Suppressor macrophage treated with lipopolysaccharide for 1 hour (primary cell): ENCODE results near the gene AGMO.

Source experiments
- DNase-seq, 3 donors: peaks; one replicate each; pipeline ENCODE4 v3.0.0-alpha.2; 2020 to 2022

Gene AGMO

GRCh38 chr7:15561835-15562234 is at the start of gene AGMO:
AGMO (minus strand) TSS chr7:15562015.
- no peak for DNase-seq

- DNase-seq = no peak
Observed at GRCh38 chr7:15610503-15610902, 48.7 kb upstream of the AGMO start.

GRCh38 chr7:15609287-15609686 is 47.5 kb upstream of the AGMO start:
- DNase-seq = no peak

- DNase-seq = no peak
Observed at GRCh38 chr7:15607529-15608210, 45.9 kb upstream of the AGMO start.

GRCh38 chr7:15606561-15606960 is 44.7 kb upstream of the AGMO start:
- no peak for DNase-seq

- no peak for DNase-seq
Observed at GRCh38 chr7:15604166-15604565, 42.4 kb upstream of the AGMO start.

- no peak for DNase-seq
Observed at GRCh38 chr7:15603124-15603523, 41.3 kb upstream of the AGMO start.

GRCh38 chr7:15602236-15602635 is 40.4 kb upstream of the AGMO start:
- DNase-seq = no peak

GRCh38 chr7:15601175-15601574 is 39.4 kb upstream of the AGMO start:
- DNase-seq = no peak

GRCh38 chr7:15600298-15600697 is 38.5 kb upstream of the AGMO start:
- DNase-seq = no peak

- no peak for DNase-seq
Observed at GRCh38 chr7:15594461-15594860, 32.6 kb upstream of the AGMO start.

GRCh38 chr7:15593382-15593781 is 31.6 kb upstream of the AGMO start:
- DNase-seq = no peak

- DNase-seq = no peak
Observed at GRCh38 chr7:15586266-15586665, 24.5 kb upstream of the AGMO start.

GRCh38 chr7:15584575-15584974 is 22.8 kb upstream of the AGMO start:
- no peak for DNase-seq

GRCh38 chr7:15582773-15583172 is 21.0 kb upstream of the AGMO start:
- DNase-seq = no peak

GRCh38 chr7:15581352-15581951 is 19.6 kb upstream of the AGMO start:
- no peak for DNase-seq

GRCh38 chr7:15580604-15581351 is 19.0 kb upstream of the AGMO start:
- DNase-seq = no peak

GRCh38 chr7:15577600-15577999 is 15.8 kb upstream of the AGMO start:
- no peak for DNase-seq

- no peak for DNase-seq
Observed at GRCh38 chr7:15571301-15571878, 9.6 kb upstream of the AGMO start.

GRCh38 chr7:15567652-15568051 is 5.8 kb upstream of the AGMO start:
- DNase-seq = no peak

- no peak for DNase-seq
Observed at GRCh38 chr7:15567036-15567435, 5.2 kb upstream of the AGMO start.

- DNase-seq = no peak
Observed at GRCh38 chr7:15566476-15566875, 4.7 kb upstream of the AGMO start.

GRCh38 chr7:15560968-15561367 is 847 bp downstream of the AGMO start:
- no peak for DNase-seq

GRCh38 chr7:15559416-15559928 is 2.3 kb downstream of the AGMO start:
- DNase-seq = no peak
